ENCODE data around the gene MLLT3.

Gene MLLT3

DNA sequence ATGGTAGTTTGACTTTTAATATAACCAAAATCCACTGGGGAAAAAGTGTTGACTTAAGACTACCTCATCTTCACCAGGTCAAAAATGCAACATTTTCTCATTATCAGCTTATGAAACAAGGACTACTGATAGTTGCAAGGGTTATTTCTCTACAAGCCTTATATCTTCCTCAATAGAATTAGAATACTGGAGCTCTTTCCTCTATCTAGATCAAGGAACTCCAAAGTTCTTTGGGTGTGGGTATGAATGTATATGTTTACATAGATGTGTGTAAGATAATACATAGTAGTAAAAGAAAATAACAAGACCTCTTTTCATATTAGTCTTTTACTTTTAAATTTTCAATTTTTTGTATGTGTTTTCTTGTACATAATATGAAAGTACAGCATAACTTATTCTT is 244.5 kb downstream of the MLLT3 start:
- DNase-seq (ENCODE audit: low read depth), result no peak

DNA sequence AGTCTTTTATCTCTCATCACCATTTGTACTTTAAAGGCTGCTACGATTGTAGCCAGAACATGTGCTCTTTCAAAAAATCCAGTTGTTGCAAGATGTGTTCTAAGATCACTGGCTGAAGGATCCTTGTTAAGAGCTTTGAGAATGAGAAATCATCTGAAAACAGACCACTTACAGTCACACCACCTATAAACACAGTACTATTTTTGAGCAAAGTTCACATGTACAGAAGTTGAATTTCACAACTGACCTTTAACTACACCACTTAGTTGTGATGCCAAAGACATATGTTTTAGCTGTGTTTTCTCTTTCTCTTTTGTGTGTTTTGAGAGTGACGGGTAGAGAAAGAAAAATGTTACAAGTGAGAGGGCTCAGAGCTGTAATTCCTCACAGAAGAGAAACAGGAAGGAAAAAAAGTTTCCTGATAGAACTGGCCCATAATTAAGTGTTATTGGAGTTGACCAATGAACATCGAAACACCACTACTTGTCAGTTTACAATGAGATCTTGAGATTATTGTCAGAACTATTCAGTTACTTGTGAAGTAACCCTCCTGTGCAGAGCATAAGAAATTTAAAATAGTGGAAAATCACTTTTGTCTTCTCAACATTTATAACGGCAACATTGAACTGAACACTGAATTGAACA is 245.4 kb downstream of the MLLT3 start:
- DNase-seq (ENCODE audit: low read depth), result peak; percentile 45

DNA sequence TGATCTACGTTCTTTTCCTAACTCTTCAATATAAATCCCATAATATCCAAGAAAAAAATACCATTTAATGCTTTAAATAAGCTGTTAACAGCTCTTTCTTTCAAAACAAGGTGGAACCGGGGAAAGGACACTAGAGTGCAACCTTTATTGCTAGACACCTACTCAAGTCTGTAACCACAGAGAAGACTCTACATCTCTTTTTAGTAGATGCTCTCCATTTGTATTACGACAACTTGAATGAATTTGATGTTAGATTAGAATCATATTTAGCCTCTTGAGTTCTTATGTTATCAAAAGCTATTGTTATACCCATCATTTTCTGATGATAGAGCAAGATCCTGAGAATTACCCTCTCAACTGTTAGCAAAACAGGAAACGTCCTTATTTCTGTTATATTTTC is 246.3 kb downstream of the MLLT3 start:
- DNase-seq (ENCODE audit: low read depth), result no peak

DNA sequence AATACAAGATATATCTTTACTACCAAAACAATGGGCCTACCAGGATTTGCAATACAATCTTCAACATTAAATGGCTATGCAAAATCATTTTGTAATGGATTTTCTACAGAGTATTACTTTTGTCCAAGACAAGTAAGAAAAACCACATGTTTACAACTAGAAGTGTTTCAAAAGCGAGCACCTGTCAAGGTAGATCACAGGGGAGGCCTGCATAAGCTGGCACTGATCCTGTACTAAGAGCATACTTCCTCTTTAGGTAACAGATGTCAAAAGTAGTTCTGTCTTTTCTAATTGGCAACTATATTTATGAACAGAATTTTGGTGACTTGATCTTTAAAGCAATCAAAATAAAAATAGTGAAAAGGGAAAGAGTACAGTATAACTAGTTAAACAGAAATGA is 249.0 kb downstream of the MLLT3 start:
- no peak for DNase-seq (ENCODE audit: low read depth)

DNA sequence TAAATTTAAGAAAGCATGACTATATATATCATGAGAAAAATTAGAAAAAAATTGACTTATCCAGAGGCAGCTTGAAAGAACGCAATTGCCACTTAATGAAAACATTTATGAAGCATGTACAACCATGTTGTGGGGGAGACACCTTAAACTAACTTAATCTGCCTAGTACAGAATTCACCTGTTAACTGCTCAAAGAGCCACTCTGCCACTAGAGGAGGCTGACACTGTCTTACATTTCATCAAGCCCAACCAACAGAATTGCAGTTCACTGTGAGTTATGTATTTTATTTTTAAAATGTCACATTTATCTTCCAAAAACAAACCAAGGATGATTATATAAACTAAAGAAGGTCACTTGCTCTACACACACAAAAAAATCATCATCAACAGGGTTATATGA is 252.9 kb downstream of the MLLT3 start:
- no peak for DNase-seq (ENCODE audit: low read depth)

DNA sequence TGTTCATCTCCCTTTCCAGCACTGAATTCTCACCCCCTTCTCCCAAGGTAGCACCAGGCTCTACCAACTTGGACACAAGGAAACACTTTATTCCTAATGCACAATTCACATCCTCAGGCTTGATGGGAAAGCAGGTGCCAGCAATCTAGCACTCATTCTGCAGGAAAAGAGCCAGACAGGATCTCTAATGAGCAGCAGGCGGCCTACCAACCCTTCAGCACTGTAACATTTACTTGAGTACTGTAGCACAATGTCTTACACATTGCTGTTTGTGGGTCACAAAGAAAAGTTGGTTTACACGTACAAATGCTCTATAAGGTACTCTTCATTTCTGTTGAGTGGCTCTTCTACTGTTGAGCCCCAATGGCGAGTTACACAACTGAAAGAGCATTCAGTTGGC is 254.4 kb downstream of the MLLT3 start:
- no peak for DNase-seq (ENCODE audit: low read depth)

DNA sequence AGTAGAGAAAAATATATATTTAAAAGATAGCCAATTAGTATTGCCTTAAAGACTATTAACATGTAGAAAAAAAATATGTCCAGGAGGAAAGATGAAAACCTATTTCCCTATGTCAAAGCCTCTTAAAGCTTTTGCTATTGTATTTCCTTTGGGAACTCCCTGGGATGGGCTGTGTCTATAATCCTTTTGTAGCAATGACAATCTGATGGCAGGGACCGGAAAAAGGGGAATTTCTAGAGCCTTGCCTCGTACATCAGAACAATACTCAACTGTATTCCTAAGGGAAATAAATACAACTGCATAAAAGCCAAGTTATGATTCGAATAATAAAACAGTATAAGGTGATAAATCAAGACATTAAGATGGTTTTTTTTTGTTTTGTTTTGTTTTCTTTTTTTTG is 257.3 kb downstream of the MLLT3 start:
- DNase-seq (ENCODE audit: low read depth), result no peak

DNA sequence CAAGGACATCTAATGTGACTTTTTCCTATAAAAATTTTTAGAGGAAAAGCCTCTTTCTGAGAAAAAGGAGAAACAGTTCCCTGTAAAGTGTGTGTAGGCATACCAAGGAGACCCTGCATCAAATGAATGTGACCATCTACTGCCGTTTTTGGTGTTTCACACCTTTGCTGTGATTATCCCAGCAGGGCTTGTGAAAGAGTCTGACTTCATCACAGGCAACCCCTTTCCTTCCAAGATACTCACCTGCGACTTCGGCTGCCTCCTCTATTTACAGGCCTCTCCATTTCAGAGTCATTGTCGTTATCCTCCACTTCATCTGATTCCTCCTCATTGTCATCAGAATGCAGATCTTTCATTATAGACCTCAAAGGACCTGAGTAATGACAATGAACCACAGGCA is 259.1 kb downstream of the MLLT3 start:
- no peak for DNase-seq (ENCODE audit: low read depth)

DNA sequence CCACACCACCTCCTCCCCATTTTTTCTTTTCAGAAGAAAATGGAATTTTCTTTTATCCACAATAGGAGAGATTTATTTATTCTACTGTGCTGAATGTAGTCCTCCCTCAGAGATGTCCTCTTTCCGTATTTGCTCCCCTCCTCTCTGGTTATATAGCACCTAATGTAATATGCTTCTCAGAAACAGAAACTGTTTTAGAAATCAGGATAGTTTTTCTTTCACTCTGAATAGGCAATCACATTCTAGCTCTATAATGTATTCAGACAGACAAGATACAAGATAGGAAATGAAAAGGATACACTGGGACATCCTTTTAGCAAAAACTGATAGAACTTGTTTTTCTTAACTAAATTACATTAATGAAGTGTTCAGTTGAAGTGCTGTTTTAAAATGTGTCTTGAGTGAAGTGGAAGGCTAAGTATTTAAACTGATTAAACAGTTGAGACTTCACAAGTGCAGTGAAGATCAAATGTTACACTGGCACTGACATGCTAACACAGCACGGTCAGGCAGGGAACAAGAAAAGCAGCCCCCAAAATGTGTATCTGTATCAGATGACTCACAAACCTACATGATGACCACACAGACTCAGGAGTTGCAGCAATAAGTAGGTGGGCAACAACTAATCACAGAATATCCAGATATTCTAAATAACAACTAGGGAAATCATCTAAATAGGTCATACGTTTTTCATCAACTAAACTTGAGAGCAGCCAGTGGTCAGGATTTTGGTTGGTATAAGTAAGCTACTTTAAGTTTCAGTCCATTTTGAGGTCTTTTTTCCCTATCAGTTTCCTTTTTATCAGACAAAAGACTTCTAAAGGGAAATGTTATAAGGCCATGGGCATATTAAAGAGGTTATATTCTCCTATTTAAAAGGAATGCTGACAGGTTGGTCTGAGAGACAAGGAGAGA is 260.4 kb downstream of the MLLT3 start:
- no peak for DNase-seq (ENCODE audit: low read depth)

DNA sequence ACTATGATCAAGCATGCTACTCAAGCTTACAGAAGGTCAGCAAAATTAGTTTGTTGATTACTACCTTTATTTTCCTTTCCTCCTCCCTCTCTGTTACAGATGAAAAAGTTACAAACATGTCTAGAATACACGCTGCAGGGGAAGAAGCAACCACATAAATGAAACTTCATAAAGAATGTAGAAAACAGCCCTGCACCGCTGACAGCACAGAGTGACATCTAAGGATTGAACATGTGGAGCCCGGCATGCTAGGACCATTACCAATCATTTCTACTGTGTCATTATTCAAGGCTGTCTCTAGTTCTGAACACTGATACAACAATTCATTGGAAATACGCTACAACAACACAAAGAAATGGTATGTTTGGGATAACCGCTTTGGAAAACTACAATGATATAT is 261.1 kb downstream of the MLLT3 start:
- DNase-seq (ENCODE audit: low read depth), result no peak

DNA sequence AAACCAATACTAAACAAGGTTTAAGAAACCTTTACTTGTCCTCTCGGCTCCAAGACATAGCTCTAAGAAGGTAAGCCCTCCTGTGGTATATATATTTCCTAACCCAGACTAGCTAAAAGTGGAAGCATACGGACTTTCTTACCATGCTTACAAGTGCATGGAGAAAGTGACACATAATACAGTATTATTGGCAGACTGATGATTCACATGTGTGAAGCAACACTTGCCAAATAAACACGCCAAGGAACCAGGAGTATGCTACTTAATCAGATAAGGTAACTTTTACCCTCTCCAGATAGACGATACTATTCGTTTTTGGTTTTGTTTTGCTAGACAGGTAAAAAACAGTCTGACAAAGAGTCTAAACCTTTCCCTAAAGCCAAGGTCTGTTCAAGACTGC is 264.1 kb downstream of the MLLT3 start:
- DNase-seq (ENCODE audit: low read depth), result no peak

DNA sequence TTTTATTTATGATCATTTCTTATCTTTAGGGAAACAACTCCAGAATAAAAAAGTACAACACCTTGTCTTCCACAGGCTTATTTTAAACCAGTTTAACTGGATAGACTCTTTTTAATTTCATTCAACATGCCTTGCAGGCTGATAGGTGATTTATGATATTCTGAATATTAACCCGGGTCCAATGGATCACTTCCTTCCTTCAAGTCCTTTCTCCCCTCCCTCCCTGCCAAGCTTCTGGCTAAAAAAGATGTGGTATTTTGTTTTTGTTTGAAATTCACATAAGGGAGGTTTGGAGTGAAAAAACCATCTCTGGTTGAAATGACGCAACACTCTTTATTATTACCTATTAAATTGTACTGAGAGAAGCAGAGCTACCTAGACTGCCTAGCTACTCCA is 265.3 kb downstream of the MLLT3 start:
- DNase-seq (ENCODE audit: low read depth), result no peak

DNA sequence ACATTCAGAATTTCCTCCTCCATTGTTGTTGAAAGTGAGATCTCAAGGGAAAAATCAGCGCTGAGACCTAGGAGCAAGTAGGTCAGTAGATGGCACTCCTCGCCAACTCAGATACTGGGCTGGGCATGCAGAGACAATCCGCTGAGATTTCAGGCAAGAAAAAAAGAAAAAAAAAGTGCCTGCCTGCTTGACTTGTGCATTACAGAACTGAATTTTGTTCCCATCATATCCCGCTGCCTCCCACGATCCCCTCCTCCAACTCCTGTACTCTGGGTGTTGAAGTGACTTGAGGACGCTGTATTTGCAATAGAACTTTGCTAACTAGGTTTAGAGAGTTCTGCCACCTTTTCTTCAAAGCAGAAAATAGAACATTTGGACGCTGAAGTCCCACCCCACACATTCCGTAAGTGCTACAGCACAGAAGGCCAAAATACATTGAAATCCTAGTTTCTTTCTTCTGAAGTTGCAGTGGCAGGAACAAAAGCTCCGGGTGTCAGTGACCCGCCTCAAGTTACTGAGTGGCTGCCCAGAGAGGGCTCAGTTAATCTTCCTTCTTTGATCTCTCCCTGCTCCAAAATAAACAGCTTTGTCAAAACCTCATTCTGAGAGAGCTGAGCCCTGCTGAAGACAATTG is 265.8 kb downstream of the MLLT3 start:
- no peak for DNase-seq (ENCODE audit: low read depth)

DNA sequence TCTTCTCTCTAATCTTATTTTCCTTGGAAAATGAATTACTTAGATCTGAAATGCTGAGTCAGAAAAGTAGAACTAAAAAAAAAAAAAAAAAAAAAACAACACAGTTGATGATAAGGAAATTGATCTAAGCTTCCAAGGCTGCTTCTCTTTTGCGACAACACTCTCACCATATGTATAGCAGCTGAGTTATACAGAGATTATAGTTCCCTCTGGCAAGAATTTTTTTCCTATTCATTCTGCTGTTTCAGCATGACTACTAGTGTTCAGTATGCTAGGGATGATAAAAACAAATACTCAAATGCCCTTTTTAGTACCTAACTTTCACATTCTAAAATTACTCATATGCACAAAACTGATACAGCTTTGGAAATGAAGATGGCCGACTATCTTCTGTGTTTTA is 267.3 kb downstream of the MLLT3 start:
- no peak for DNase-seq (ENCODE audit: low read depth)

DNA sequence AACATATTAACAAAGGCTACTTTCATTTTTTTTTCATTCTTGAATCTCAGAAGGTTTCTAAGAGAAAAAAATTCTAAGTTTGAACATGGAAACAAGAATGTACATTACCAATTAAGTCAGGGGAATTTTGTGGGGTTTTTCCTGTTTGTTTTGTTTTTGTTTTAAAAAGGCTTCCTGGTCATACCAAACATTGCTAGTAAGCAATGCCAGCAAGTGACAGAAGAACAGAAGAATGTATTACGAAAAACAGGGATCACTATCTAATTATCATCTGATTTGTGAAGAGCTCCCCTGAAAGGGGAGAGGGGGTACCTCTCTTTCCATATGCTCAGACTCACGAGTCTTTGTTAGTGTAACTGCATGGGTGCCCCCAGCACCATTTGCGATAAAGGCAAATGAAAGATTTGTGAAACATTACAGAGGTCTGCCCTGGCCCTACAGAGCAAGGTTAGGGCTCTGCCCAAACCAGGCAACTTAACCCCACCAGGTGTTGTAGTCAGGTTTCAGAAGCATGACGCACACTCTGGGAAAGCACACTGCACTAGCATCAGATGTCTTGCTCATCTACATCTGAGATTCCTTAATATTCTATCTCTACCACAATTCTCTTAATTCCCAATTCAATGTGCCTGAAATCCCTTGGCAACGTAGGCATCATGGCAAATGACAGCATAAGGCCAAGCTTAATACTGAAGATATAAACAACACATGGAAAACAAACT is 268.2 kb downstream of the MLLT3 start:
- no peak for DNase-seq (ENCODE audit: low read depth)

DNA sequence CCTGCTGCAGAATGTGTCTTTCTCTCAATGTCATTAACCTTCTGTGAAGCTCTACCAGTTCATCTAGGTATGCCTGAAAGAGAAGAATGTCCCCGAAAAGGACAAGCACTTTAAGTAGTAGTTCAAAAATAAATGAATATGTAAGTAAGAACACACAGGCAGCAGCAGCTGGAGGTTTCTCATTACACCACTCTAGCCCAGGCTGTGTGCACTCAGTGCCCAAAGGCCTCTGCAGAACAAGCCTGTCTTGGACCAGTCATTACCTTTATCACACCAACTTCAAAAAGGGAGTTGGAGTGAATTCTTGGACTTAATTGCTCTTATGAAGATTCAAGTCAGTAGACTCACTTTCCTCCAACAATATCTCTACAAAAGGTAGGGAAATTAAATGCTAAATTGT is 268.8 kb downstream of the MLLT3 start:
- no peak for DNase-seq (ENCODE audit: low read depth)

DNA sequence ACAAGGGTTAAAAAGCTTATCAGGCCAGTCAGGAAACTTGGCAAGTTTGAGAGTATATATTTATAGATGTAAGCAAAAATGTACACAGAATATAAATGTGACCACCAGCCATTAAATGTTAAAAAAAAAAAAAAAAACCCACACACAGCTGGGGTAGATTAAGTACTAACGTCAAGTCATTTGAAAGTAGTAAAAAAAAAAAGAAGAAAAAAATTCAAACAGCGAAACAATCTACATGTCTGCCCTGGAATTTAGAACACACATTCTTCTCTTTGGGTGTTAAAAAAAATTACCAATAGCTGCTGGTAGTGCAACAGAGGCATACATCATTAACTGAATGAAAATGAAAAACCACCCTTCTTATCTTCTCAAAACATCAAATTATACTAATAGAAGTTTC is 269.7 kb downstream of the MLLT3 start:
- DNase-seq (ENCODE audit: low read depth), result no peak

DNA sequence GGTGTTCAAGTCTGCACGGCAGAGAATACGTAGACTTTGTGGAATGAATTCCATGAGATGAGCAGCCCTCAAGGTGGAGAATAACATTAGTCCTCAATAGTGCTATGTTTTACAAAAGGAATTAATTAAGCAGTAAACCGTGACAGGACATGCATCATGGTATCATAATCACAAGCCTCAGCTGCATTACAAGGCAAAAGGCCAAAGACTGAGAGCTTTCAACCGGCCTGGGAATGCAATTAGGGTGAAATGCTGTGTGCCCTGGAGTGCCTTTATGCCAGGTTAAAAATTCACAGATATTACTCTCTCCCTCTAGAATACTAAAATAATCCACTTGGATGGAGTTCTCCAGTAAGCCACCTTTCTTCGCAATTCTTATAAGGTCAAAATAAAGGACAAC is 270.6 kb downstream of the MLLT3 start:
- no peak for DNase-seq (ENCODE audit: low read depth)

DNA sequence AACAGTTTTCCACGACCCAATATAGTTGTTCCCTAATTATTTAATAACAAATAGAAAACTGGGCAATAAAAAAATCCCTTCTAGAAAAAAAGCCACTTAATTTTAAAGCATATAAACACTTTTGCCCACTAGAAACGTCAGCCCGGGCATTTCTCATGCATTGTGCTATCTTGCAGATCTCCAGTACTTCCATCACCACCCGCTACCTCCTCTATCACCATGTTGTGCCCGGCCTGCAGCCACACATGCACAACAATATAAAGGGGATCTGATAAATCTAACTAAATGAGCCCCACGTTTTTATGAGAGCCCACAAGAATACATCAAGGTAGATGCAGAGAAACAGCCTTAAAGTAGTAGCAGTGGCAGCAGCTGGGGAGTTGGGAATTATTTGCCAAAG is 272.7 kb downstream of the MLLT3 start:
- DNase-seq (ENCODE audit: low read depth), result no peak

DNA sequence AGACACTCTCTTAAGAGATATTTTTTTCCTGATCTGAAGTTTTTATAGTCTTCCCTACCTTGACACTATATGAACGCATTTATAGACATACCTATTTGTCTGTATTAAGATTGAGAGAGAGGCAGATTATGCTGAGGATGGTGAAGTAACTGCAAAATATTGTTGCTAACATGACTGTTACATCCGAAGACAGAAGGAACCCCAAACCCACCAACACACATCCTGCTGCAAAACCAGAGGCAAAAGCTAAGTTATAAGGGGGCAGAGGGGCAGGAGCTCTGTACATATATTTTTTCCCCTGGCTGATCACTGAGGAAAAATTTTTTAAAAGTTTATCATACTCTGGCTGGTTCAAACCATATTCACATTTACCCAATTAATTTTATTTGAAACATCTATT is 279.0 kb downstream of the MLLT3 start:
- DNase-seq (ENCODE audit: low read depth), result no peak

DNA sequence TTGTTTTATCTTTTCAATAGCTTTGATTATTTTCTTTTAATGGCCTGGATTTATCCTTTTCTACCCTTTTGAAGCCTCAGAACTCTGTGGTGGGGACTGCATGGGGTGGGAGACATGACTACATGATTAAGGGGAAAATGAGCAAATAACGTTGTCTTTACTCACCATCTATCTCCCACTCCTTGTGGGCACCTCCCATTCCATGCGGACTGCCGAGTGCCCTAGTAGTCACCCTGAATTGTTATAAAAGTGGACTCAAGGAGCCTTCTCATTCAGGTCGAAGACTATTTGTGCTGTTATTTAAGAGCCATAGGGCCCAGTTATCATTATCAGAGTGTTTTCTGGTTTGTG is 281.8 kb downstream of the MLLT3 start:
- no peak for DNase-seq (ENCODE audit: low read depth)

DNA sequence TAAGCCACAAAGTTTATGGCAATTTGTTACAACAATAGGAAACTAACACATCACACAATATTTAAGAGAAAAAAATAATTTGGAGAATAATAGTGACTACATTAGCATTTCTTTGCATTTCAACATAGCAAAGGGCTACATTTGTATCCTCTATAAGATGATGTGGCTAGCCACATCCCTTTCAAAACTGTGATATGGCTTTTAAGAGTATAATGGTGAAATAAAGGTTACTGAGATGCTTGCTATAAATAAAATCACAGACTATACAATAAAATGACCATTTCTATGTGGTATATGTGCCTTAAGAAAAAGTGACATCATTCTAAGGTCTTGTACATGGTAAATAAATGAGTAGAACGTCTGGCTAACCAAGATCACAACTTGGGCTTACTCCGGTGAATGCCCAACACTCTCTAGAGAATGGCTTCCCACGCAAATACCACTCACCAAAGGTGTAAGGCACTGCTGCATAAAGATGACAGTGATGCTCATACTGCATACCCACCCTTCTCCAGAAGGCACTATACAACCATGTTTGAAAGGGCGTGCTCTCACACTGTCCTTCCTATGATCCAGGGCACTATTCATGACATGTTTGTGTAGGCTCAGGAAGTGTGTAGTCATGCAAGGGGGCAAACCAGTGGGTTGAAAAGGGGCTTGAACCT is 286.5 kb downstream of the MLLT3 start:
- no peak for DNase-seq (ENCODE audit: low read depth)
